ENCODE measurements around the gene PTPN7.

- TF ChIP-seq EZH2phosphoT487 (IDR thresholded peaks at IDR 0.05; ENCODE audit: borderline replicate concordance, low read depth, low read length) = no peak
- TF ChIP-seq CTCF (conservative IDR thresholded peaks at IDR 0.05; ENCODE audit: low read length) = no peak
Observed at GRCh38 chr1:202113690-202114300, 46.6 kb downstream of the PTPN7 start.

Data from OCI-LY7 (cell line).